OCI-LY1 (cell line): ENCODE results near the gene CEP135.

Source experiments
- H2AFZ ChIP-seq: fragments of 200-600 bp; sonication (generic), shearing (Covaris generic); 2 replicates; pipeline ENCODE4 v1.6.0; 2014; ENCODE audit warnings: antibody characterized with exemption, mild to moderate bottlenecking, low read length
- H3F3A ChIP-seq: fragments of 200-600 bp; sonication (generic), shearing (Covaris generic); 2 replicates; pipeline ENCODE4 v1.6.0; 2014; ENCODE audit warnings: mild to moderate bottlenecking, antibody characterized with exemption, low read length, moderate library complexity; ENCODE audit not compliant: insufficient read depth
- H3K27ac ChIP-seq: fragments of 200-600 bp; sonication (generic); 2 replicates; pipeline ENCODE4 v1.5.1; 2014; ENCODE audit warnings: low read length, mixed run types, mild to moderate bottlenecking, low read depth; ENCODE audit not compliant: poor library complexity, severe bottlenecking
- H3K27me3 ChIP-seq: fragments of 200-600 bp; sonication (generic); 2 replicates; pipeline ENCODE4 v1.6.0; 2014; ENCODE audit warnings: antibody characterized with exemption, mild to moderate bottlenecking, low read length, moderate library complexity; ENCODE audit not compliant: insufficient read depth
- H3K36me3 ChIP-seq: fragments of 200-600 bp; sonication (generic); 2 replicates; pipeline ENCODE4 v1.6.1; 2014; ENCODE audit warnings: mild to moderate bottlenecking, antibody characterized with exemption, low read length, moderate library complexity, mixed read lengths; ENCODE audit not compliant: insufficient read depth
- H3K4me1 ChIP-seq: fragments of 200-600 bp; sonication (generic); 2 replicates; pipeline ENCODE4 v1.5.1; 2014; ENCODE audit warnings: mild to moderate bottlenecking, low read length, moderate library complexity; ENCODE audit not compliant: insufficient read depth, severe bottlenecking
- H3K4me2 ChIP-seq: fragments of 200-600 bp; sonication (generic), shearing (Covaris generic); 2 replicates; pipeline ENCODE4 v1.6.1; 2014; ENCODE audit warnings: low read length
- H3K4me3 ChIP-seq: fragments of 200-600 bp; sonication (generic); 2 replicates; pipeline ENCODE4 v1.5.1; 2014; ENCODE audit warnings: low read length, low read depth, mild to moderate bottlenecking, mixed read lengths; ENCODE audit not compliant: poor library complexity, severe bottlenecking
- H3K79me2 ChIP-seq: fragments of 200-600 bp; shearing (Covaris generic); 2 replicates; pipeline ENCODE4 v1.6.1; 2016; ENCODE audit warnings: mixed run types, low read length, mixed read lengths; ENCODE audit not compliant: insufficient read depth
- H3K9ac ChIP-seq: fragments of 200-600 bp; sonication (generic), shearing (Covaris generic); 2 replicates; pipeline ENCODE4 v1.6.1; 2014; ENCODE audit warnings: mild to moderate bottlenecking, low read length, mixed read lengths
- H3K9me2 ChIP-seq: fragments of 200-600 bp; sonication (generic), shearing (Covaris generic); 2 replicates; pipeline ENCODE4 v1.6.1; 2014; ENCODE audit warnings: low read depth, mild to moderate bottlenecking, low read length, mixed read lengths
- H3K9me3 ChIP-seq: fragments of 200-600 bp; shearing (Covaris generic); 2 replicates; pipeline ENCODE4 v1.6.1; 2014; ENCODE audit warnings: low read length, mixed read lengths
- H4K20me1 ChIP-seq: fragments of 200-600 bp; sonication (generic), shearing (Covaris generic); 2 replicates; pipeline ENCODE4 v1.6.0; 2016; ENCODE audit warnings: mild to moderate bottlenecking, low read length; ENCODE audit not compliant: insufficient read depth
- CTCF ChIP-seq: fragments of 200-600 bp; sonication (generic), shearing (Covaris generic); IDR thresholded peaks from 2 replicates; pipeline ENCODE4 v1.5.1; 2017; ENCODE audit warnings: mild to moderate bottlenecking, antibody characterized with exemption, low read length, moderate library complexity, mixed read lengths
- EZH2 ChIP-seq: fragments of 200-600 bp; sonication (generic), shearing (Covaris generic); IDR thresholded peaks from 2 replicates; pipeline ENCODE4 v1.8.0; 2017; ENCODE audit warnings: borderline replicate concordance, mixed run types, mild to moderate bottlenecking, antibody characterized with exemption, low read length, moderate library complexity, mixed read lengths

CEP135 gene

GRCh38 chr4:55948726-55949481 lies at the start of gene CEP135:
CEP135 (plus strand) TSS chr4:55948945; CDS start chr4:55952131, 3,186 bp downstream.
- peak within 1 kb of the TSS; percentile 87 for H3K27ac ChIP-seq
- peaks cover 12% of the 10 kb centered on the region for H3K79me2 ChIP-seq
- H3K27me3 ChIP-seq, result no peaks in the 10 kb centered on the region
- peak within 1 kb of the TSS; percentile 73 for H3K4me3 ChIP-seq
- H3K4me2 ChIP-seq, result peak within 1 kb of the TSS; percentile 73
- TF ChIP-seq EZH2, result no peak
- TF ChIP-seq CTCF, result peak; percentile 88
- H4K20me1 ChIP-seq, result no peaks in the 10 kb centered on the region
- no peaks in the 10 kb centered on the region for H3K9me3 ChIP-seq
- no peaks in the 10 kb centered on the region for H3K9me2 ChIP-seq
- H3K36me3 ChIP-seq, result peaks cover 13% of the 10 kb centered on the region; the same call in 1 of the 2 replicates
- H3F3A ChIP-seq, result no peaks in the 10 kb centered on the region
- H2AFZ ChIP-seq, result peak within 1 kb of the TSS; percentile 60; the same call in 1 of the 2 replicates
- peaks cover 30% of the 10 kb centered on the region for H3K4me1 ChIP-seq
- H3K9ac ChIP-seq, result peak within 1 kb of the TSS; percentile 74

GRCh38 chr4:55902677-55903076 lies 46.1 kb upstream of the CEP135 start:
- H3K79me2 ChIP-seq, result no peaks in the 10 kb centered on the region
- no peak for TF ChIP-seq CTCF
- no peak for TF ChIP-seq EZH2

GRCh38 chr4:55903577-55903976 lies 45.2 kb upstream of the CEP135 start:
- Histone ChIP-seq H3K27ac (no peak overlapping the region), H3K4me2 (no peak overlapping the region), H3K9me2 (no peaks in the 10 kb centered on the region), H2AFZ (no peak overlapping the region), H3K4me1 (no peaks in the 10 kb centered on the region), H3K27me3 (no peaks in the 10 kb centered on the region), H3K79me2 (no peaks in the 10 kb centered on the region), H3K4me3 (no peak overlapping the region), H3F3A (no peaks in the 10 kb centered on the region), H3K9me3 (no peaks in the 10 kb centered on the region), H4K20me1 (no peaks in the 10 kb centered on the region), H3K9ac (no peak overlapping the region), H3K36me3 (peaks cover 21% of the 10 kb centered on the region)
- TF ChIP-seq CTCF (no peak), EZH2 (no peak)

More at GRCh38 chr4:55902677-55903076, 46.1 kb upstream of the CEP135 start:
- Histone ChIP-seq H3K27me3 (no peaks in the 10 kb centered on the region), H2AFZ (no peak overlapping the region), H3K27ac (no peak overlapping the region), H3K4me2 (no peak overlapping the region), H3K4me1 (no peaks in the 10 kb centered on the region), H3K9me3 (no peaks in the 10 kb centered on the region), H3F3A (no peaks in the 10 kb centered on the region), H4K20me1 (no peaks in the 10 kb centered on the region), H3K9ac (no peak overlapping the region), H3K36me3 (peaks cover 21% of the 10 kb centered on the region), H3K9me2 (no peaks in the 10 kb centered on the region), H3K4me3 (no peak overlapping the region)
